Activated CD8-positive, alpha-beta memory T cell treated with anti-CD3 and anti-CD28 coated beads for 48 hours (primary cell): ENCODE measurements around the gene NECAB2.

Source experiments
- DNase-seq, 3 experiments: peaks; one replicate each; pipeline ENCODE4 v3.0.0-alpha.2; 2020; ENCODE audit warnings: low read depth in 2 of 3, low spot score in 2 of 3

The NECAB2 gene

GRCh38 chr16:84018710-84019109, 50.7 kb downstream of the NECAB2 start:
- no peak for DNase-seq

DNA sequence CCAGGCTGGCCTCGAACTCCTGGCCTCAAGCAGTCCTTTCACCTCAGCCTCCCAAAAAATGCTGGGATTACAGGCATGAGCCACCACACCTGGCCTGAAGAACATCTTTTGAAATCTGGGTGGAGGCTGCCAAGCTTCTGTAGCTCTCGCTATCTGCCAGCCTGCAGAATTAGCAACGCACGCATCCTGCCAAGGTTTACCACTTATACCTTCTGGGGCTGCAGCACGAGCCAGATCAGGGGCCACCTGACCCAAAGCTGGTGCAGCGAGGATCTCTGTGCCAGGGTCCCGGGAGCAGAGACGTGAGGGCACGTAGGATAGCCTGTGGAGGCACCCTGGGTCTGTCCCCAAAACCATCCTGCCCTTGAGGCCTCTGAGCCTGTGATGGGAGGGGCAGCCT, 52.3 kb downstream of the NECAB2 start:
- no peak for DNase-seq

- DNase-seq: no peak
Observed at GRCh38 chr16:84021488-84021887, 53.4 kb downstream of the NECAB2 start.

GRCh38 chr16:84022644-84023043, 54.6 kb downstream of the NECAB2 start:
- DNase-seq: no peak

GRCh38 chr16:84024854-84025253, 56.8 kb downstream of the NECAB2 start:
- DNase-seq: no peak

- DNase-seq: no peak
Observed at GRCh38 chr16:84026606-84027005, 58.6 kb downstream of the NECAB2 start.

- no peak for DNase-seq
Observed at GRCh38 chr16:84027625-84028024, 59.6 kb downstream of the NECAB2 start.

GRCh38 chr16:84029297-84030047, 61.4 kb downstream of the NECAB2 start:
- no peak for DNase-seq

DNA sequence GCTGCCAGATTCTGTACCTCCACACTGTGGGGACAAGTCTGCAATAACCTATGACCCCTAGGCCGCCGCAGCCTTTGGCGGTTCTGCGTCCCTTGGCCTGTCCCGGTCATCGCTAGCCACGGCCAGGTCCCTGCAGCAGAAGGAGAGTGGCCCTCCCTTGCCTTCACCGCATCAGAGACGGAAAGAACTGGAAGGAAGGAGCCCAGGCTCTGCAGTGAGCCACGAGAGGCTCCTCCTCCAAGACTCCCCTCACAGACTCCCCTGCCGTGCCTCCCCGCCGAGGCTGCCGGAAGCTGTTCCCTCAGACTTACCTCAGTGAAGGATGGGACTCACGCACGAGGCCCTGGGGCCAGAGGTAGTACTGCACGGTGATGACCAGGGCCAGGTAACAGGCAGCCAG, 63.5 kb downstream of the NECAB2 start:
- no peak for DNase-seq

GRCh38 chr16:84032458-84033178, 64.6 kb downstream of the NECAB2 start:
- no peak for DNase-seq

- DNase-seq: no peak
Observed at GRCh38 chr16:84033251-84034195, 65.5 kb downstream of the NECAB2 start.

DNA sequence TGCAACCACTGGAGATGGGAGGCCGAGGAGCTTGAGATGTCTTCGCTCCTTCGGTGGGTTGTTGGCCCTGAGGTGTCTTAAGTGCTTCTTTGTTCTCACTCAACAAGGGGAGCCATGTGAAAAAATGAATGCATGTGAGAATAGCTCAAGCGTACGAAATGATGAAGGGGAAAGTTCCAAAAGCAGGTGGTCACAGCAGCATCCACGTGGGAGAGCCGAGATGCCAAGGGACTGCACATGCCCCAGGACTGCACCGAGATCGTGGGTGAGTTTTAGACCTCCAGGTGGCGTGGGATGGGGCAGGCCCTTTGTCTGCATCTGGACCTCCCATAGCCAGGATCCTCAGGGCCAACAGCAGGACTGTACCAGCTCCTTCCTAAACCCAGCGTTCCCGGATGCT, 66.5 kb downstream of the NECAB2 start:
- DNase-seq: no peak

DNA sequence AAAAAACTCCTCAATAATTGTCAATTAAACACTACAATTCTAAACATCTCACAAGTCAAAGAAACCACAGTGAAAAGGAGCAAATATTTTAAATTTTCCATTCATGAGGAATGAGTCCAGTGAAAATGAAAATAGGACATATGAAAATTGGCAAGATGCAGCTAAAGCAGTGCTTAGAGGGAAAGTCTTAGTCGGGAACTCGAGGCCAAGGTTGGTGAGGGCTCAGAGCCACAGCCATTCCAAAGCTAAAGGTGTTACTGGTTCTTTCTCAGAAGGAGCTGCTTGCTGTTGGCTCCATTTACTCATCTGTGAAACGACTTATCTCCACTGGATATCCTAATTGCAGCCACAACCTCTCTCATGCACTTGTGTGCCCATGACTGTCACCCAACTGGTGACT, 68.1 kb downstream of the NECAB2 start:
- DNase-seq: no peak

- DNase-seq: no peak
Observed at GRCh38 chr16:84036982-84037425, 69.0 kb downstream of the NECAB2 start.

GRCh38 chr16:84038469-84038868, 70.4 kb downstream of the NECAB2 start:
- DNase-seq: no peak

DNA sequence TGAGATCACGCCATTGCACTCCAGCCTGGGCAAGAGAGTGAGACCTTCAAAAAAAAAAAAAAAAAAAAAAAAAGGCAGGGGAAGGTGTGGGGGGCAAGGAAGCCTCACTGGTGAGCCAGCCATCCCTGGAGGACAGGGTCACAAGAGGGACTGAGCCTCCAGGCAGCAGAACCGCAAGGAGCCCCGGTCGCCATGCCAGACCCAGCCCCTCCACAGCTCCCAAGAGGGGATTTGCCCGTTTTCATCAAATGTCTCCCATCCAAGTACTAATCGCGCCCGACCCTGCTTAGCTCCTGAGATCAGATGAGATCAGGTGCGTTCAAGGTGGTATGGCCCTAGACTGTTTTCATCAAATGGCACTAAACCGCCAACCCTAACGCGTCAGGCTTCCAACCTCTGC, 71.7 kb downstream of the NECAB2 start:
- no peak for DNase-seq

DNA sequence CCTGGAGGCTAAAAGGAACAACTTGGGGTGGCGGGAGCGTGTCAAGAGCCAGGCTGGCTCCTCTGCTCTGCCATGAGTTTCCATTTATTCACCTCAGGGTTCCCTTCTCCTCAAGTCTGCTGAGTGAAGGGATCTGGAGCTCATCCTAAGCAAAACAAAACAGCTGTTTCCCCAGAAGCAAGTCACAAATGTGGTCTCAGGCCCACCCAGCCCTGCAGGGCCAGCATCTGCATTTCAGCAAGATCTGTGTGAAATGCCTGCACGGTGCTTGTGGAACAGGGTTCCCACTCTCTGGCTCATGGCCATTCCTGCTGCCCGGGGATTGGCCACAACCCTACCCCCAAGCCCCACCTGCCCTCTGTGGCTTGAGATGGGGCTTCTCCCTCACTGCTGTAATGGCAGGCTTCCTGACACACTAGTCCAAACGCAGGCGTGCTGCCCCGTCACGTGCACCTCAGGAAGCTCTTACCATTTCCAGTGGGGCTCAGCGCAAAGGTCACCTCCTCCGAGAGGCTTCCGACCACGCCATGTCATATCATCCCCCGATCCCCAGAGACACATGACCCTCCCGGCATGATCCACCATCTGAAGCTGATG, 72.3 kb downstream of the NECAB2 start:
- DNase-seq: no peak

DNA sequence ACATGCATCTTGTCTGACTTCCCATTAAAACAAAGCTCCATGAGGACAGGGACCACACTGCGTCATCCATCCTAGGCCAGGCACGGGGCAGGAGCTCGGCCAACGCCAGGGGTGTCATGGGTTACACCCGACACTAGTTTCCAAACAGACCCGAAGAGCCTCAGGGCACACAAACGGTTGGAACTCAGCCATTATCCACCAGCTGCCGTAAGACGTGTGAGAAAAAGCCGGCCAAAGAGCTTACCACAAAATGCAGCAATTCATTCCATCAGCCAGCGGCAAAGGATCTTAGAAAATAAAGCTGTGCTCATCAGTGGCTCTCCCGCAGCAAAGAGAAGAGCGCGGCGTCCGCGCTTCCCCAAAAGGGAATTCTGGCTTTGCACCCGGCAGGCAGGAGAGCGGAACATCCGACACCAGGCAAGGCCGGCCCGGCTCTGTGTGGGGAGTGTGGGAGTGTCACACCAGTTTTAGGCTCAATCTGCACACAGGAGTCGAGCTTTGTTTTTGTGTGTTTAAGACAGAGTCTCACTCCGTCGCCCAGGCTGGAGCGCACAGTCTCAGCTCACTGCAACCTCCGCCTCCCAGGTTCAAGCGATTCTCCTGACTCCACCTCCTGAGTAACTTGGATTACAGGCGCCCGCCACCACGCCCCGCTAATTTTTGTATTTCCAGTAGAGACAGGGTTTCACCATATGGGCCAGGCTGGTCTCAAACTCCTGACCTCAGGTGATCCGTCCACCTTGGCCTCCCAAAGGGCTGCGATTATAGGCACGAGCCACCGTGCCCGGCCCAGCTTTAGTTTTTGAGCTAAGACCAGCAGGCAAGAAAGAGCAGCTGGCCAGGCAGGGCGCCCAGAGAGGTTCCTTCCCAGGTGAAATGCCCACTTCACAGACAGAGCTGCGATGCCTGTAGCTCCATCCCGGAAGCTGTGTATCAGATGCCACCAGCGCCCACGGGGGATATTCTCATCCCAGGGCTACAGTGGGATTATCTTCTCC, 73.1 kb downstream of the NECAB2 start:
- no peak for DNase-seq

DNA sequence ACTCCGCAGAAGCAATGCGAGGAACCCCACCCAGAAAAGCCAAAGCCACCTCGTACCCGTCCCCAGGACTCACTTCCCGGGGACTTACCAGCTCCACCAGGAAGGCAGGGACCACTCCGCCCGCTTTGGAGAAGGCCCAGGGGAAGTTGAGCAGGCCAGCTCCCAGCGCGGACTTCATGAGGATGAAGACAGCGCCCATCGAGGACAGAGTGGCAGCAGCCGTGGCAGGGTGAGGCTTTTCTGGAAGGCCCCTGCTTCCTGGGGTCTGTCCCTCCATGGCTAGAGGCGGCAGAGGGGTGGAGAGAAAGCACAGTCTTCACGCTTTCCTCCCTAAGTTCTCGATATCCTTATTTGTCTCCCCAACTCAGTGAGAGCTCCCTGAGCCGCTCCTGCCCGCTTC, 73.8 kb downstream of the NECAB2 start:
- no peak for DNase-seq

GRCh38 chr16:84042308-84042878, 74.3 kb downstream of the NECAB2 start, which contains the start of gene SLC38A8:
Gene SLC38A8 (minus strand): TSS chr16:84042795. CDS start chr16:84042157, 638 bp downstream.
- DNase-seq: no peak
